Right cardiac atrium (tissue), 5 donors: ENCODE measurements around the gene CD81. TPM values are rescaled to one million over a fixed set of nuclear protein-coding genes. Genes with fewer than 3 reads are reported as not detected.

Experiments used
- ATAC-seq, 2 donors: fragments of 200-7000 bp; cut with Tn5 transposase; one replicate each; pipeline versions ENCODE4 v1.8.0 to v1.9.1; 2020; ENCODE audit warnings: moderate library complexity in 2 of 2, mild to moderate bottlenecking in 1 of 2
- DNase-seq, 3 donors: peaks; one replicate each; pipeline ENCODE4 v3.0.0-alpha.2; 2020
- H3K27ac ChIP-seq: one replicate; pipeline ENCODE4 v1.5.1; 2013; ENCODE audit warnings: mild to moderate bottlenecking, low read length, control low read depth, moderate library complexity
- H3K27me3 ChIP-seq: one replicate; pipeline ENCODE4 v1.6.1; 2013; ENCODE audit not compliant: control insufficient read depth, insufficient read depth
- H3K4me1 ChIP-seq: one replicate; pipeline ENCODE4 v1.6.1; 2013; ENCODE audit warnings: low read length; ENCODE audit not compliant: control insufficient read depth, insufficient read depth
- H3K4me3 ChIP-seq: one replicate; pipeline ENCODE4 v1.5.1; 2013; ENCODE audit warnings: low read length, control low read depth
- H3K9me3 ChIP-seq: one replicate; pipeline ENCODE4 v1.6.1; 2013; ENCODE audit warnings: low read length; ENCODE audit not compliant: control insufficient read depth
- WGBS: extraction: QIAGEN DNeasy Blood & Tissue Kit; methylation state at CpG from one replicate; pipeline ENCODE4 v1.1.7; 2013; 5-methylcytosine and 5-hydroxymethylcytosine counted together
- intact Hi-C, 4 donors: fragments of 100-400 bp; cut with DNase I; formaldehyde crosslinking; loops; one replicate each; pipeline versions ENCODE4 v1.11.0 to v1.14.0; 2022 to 2023
- polyA plus RNA-seq: library from polyadenylated mRNA; stranded (reverse); fragments of 200-250 nt; gene quantifications from one replicate; pipeline ENCODE4 v1.2.3, GENCODE V29; 2013
- total RNA-seq, 4 donors: library from RNA; stranded (reverse); fragmentation: NEBNext Ultra II Directional; extraction: Animal tissue kit (Norgen Biotek cat#: 25700); gene quantifications; one replicate each; pipeline ENCODE4 v1.2.1, GENCODE V29; 2021
- donor health status: healthy with polysubstance abuse.
- donor health status: DM: no; HTN: yes; CAD: no.
- donor health status: DM: no; HTN: no; CAD: no.
- donor health status: DM: no; HTN: yes; CAD: no; lungs with severe emphysema.
- donor health status: DM: yes; HTN: yes; CAD: no.

Gene CD81
- total and polyA plus RNA-seq, 5 donors, result 677 to 920 (median 816) TPM

- no peaks in the 10 kb centered on the region for H3K27me3 ChIP-seq
- WGBS, result 84% methylated on average over 16 of the region's 16 CpGs
- no peak overlapping the region for H3K4me3 ChIP-seq
- DNase-seq, result peak in 2 of 3 donors; percentile 32 to 51
- intact Hi-C loops, result loop anchor here in 2 of 4 donors (1.0 to 10.0 kb wide), 2 partner anchors 61 to 71 kb away; no protein-coding TSS in a partner anchor
- peak overlapping the region; percentile 91 for H3K27ac ChIP-seq
- ATAC-seq, result no peak
- no peaks in the 10 kb centered on the region for H3K9me3 ChIP-seq
- H3K4me1 ChIP-seq, result peaks cover 8% of the 10 kb centered on the region
Measured at GRCh38 chr11:2375964-2376551, 1.1 kb upstream of the CD81 start.

GRCh38 chr11:2377511-2378443 lies 667 bp downstream of the CD81 start:
- under 1% methylated on average over 88 of the region's 88 CpGs for WGBS
- intact Hi-C loops, result loop anchor here in 2 of 4 donors (2.0 to 10.0 kb wide), 2 partner anchors 63 to 73 kb away; no protein-coding TSS in a partner anchor
- DNase-seq, result peak; percentile 77 to 93 (median 91)
- peak overlapping the region; percentile 96 for H3K27ac ChIP-seq
- H3K4me1 ChIP-seq, result peaks cover 20% of the 10 kb centered on the region
- H3K4me3 ChIP-seq, result peak overlapping the region; percentile 97
- ATAC-seq, result peak; percentile 25 to 51
- no peaks in the 10 kb centered on the region for H3K9me3 ChIP-seq
- H3K27me3 ChIP-seq, result no peaks in the 10 kb centered on the region

GRCh38 chr11:2378527-2379210 lies 1.6 kb downstream of the CD81 start:
- Histone ChIP-seq H3K27ac (peak overlapping the region; percentile 96), H3K4me3 (peak overlapping the region; percentile 97), H3K27me3 (no peaks in the 10 kb centered on the region), H3K9me3 (no peaks in the 10 kb centered on the region), H3K4me1 (peaks cover 28% of the 10 kb centered on the region)
- 5% methylated on average over 23 of the region's 23 CpGs for WGBS
- ATAC-seq (no peak), DNase-seq (peak; percentile 61 to 86 (median 83))
- intact Hi-C loops, result loop anchor here in 2 of 4 donors (2.0 to 10.0 kb wide), 2 partner anchors 64 to 74 kb away; no protein-coding TSS in a partner anchor

- intact Hi-C loops, result loop anchor here in 2 of 4 donors (2.0 to 10.0 kb wide), 2 partner anchors 65 to 75 kb away; no protein-coding TSS in a partner anchor
- WGBS, result 29% methylated on average over 11 of the region's 11 CpGs
- Histone ChIP-seq H3K9me3 (no peaks in the 10 kb centered on the region), H3K4me3 (peak overlapping the region; percentile 97), H3K27me3 (no peaks in the 10 kb centered on the region), H3K27ac (peak overlapping the region; percentile 53), H3K4me1 (peaks cover 30% of the 10 kb centered on the region)
- DNase-seq (peak in 2 of 3 donors; percentile 63 to 70), ATAC-seq (no peak)
Measured at GRCh38 chr11:2379466-2380174, 2.5 kb downstream of the CD81 start.

- H3K4me1 ChIP-seq, result peaks cover 30% of the 10 kb centered on the region
- DNase-seq (no peak), ATAC-seq (no peak)
- H3K27ac ChIP-seq, result peak overlapping the region; percentile 53
- H3K27me3 ChIP-seq, result no peaks in the 10 kb centered on the region
- H3K4me3 ChIP-seq, result no peak overlapping the region
- 48% methylated on average over 13 of the region's 13 CpGs for WGBS
- no peaks in the 10 kb centered on the region for H3K9me3 ChIP-seq
- intact Hi-C loops, result no loop called here
Measured at GRCh38 chr11:2380396-2380795, 3.3 kb downstream of the CD81 start.

- WGBS, result 22% methylated on average over 20 of the region's 20 CpGs
- H3K27ac ChIP-seq, result peak overlapping the region; percentile 53
- H3K9me3 ChIP-seq, result no peaks in the 10 kb centered on the region
- H3K4me3 ChIP-seq, result no peak overlapping the region
- intact Hi-C loops, result no loop called here
- H3K4me1 ChIP-seq, result peaks cover 30% of the 10 kb centered on the region
- DNase-seq (peak; percentile 89 to 95 (median 94)), ATAC-seq (peak; percentile 42 to 55)
- no peaks in the 10 kb centered on the region for H3K27me3 ChIP-seq
Measured at GRCh38 chr11:2380807-2381350, 3.8 kb downstream of the CD81 start.

- ATAC-seq (no peak), DNase-seq (peak in 2 of 3 donors; percentile 58 to 68)
- H3K27me3 ChIP-seq, result no peaks in the 10 kb centered on the region
- peaks cover 35% of the 10 kb centered on the region for H3K4me1 ChIP-seq
- H3K27ac ChIP-seq, result peak overlapping the region; percentile 53
- WGBS, result 75% methylated on average over 11 of the region's 11 CpGs
- intact Hi-C loops, result no loop called here
- no peaks in the 10 kb centered on the region for H3K9me3 ChIP-seq
- H3K4me3 ChIP-seq, result no peak overlapping the region
Measured at GRCh38 chr11:2381494-2382128, 4.5 kb downstream of the CD81 start.

GRCh38 chr11:2382129-2382517 lies 5.0 kb downstream of the CD81 start:
- no peaks in the 10 kb centered on the region for H3K9me3 ChIP-seq
- no peaks in the 10 kb centered on the region for H3K27me3 ChIP-seq
- ATAC-seq (no peak), DNase-seq (peak; percentile 36 to 61 (median 52))
- peaks cover 40% of the 10 kb centered on the region for H3K4me1 ChIP-seq
- no peak overlapping the region for H3K4me3 ChIP-seq
- intact Hi-C loops, result no loop called here
- peak overlapping the region; percentile 53 for H3K27ac ChIP-seq
- WGBS, result 43% methylated on average over 11 of the region's 11 CpGs

- intact Hi-C loops, result no loop called here
- peak overlapping the region; percentile 53 for H3K27ac ChIP-seq
- H3K9me3 ChIP-seq, result no peaks in the 10 kb centered on the region
- peak; percentile 76 to 88 (median 87) for DNase-seq
- WGBS, result 20% methylated on average over 26 of the region's 26 CpGs
- ATAC-seq, result peak; percentile 39 to 43
- no peak overlapping the region for H3K4me3 ChIP-seq
- no peaks in the 10 kb centered on the region for H3K27me3 ChIP-seq
- H3K4me1 ChIP-seq, result peaks cover 45% of the 10 kb centered on the region
Measured at GRCh38 chr11:2382936-2383851, 6.1 kb downstream of the CD81 start.
